Measurements from ENCODE around the gene SELENOO.
A peak's percentile ranks its signal among the peaks of the same experiment; 100 is the strongest.

Gene SELENOO

DNA sequence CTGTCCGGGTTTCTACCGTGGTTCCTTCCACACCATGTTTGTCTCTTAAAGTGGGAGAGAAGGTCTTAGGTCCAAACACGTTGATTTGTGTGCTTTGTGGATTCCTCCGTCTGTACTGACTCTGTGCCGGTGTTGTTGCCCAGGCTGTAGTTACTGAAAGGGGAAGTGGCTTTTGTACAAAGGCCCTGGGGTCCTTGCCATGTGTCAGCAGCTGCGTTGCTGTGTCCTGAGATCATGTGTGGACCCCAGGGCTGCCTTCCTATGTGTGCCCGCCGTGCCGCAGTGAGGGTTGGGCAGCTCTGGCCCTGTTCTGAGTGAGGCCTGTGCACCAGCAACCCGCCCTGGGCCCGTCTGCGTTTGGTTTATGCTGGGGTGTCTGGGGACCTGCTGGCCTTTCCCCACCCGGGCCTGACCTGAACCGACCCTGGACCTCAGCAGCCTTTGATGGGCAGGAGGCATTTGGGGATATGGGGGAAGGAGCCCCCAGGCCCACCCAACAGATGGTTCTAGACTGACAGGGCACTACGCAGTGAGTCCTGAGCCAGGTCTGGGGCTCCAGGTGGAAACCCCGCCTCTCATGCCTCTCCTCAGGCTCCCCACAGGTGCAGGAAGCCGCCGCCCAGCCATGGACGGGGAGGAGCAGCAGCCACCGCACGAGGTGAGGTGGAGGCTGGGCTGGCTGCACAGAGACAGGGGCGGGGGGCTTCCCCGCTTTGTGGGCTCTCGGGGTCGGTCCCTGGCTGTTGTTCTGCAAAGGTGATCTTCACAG is 8.2 kb upstream of the SELENOO start:
- Histone ChIP-seq H3K9me3 (ENCODE audit: control insufficient read depth, low read length) (no peaks in the 10 kb centered on the region), H3K27ac (ENCODE audit: insufficient read depth, low read length, poor library complexity, severe bottlenecking) (peak overlapping the region; percentile 96), H3K27me3 (replicated peaks; ENCODE audit: control insufficient read depth, insufficient read depth, low read length, poor library complexity, severe bottlenecking) (no peaks in the 10 kb centered on the region), H3K4me1 (ENCODE audit: control insufficient read depth, insufficient read depth, low read length, poor library complexity, severe bottlenecking) (peaks cover 55% of the 10 kb centered on the region), H3K36me3 (ENCODE audit: control insufficient read depth, insufficient read depth, low read length) (peaks cover 33% of the 10 kb centered on the region), H3K4me3 (ENCODE audit: insufficient read depth, low read depth, low read length, poor library complexity, severe bottlenecking) (peak overlapping the region; percentile 68)
- DNase-seq: peak in 1 of 3 donors; percentile 35

DNA sequence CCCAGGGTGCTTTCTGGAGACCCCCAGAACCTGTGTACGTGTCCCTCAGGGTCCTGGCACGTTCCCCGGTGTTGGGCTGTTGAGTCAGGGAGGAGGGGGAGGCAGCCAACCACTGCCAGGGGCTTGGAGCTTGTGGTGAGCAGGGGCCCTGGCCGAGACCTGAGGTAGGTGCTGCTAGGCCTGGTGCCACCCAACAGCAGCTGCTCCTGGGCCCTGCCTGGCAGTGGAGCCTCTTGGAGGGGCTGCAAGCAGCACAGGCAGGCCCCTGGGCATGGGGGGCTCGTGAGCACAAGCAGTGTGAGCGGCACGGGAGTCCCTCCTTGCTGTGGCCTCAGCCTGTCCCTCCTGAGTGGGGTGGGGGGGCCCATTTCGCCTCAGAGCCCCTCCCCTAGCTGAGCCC is 7.2 kb upstream of the SELENOO start:
- Histone ChIP-seq H3K36me3 (ENCODE audit: control insufficient read depth, insufficient read depth, low read length) (peaks cover 36% of the 10 kb centered on the region), H3K27ac (ENCODE audit: insufficient read depth, low read length, poor library complexity, severe bottlenecking) (peak overlapping the region; percentile 96), H3K9me3 (ENCODE audit: control insufficient read depth, low read length) (no peaks in the 10 kb centered on the region), H3K4me3 (ENCODE audit: insufficient read depth, low read depth, low read length, poor library complexity, severe bottlenecking) (no peak overlapping the region), H3K27me3 (replicated peaks; ENCODE audit: control insufficient read depth, insufficient read depth, low read length, poor library complexity, severe bottlenecking) (no peaks in the 10 kb centered on the region), H3K4me1 (ENCODE audit: control insufficient read depth, insufficient read depth, low read length, poor library complexity, severe bottlenecking) (peaks cover 51% of the 10 kb centered on the region)
- no peak for DNase-seq

GRCh38 chr22:50194037-50194805 is 6.6 kb upstream of the SELENOO start:
- Histone ChIP-seq H3K4me1 (ENCODE audit: control insufficient read depth, insufficient read depth, low read length, poor library complexity, severe bottlenecking) (peaks cover 45% of the 10 kb centered on the region), H3K4me3 (ENCODE audit: insufficient read depth, low read depth, low read length, poor library complexity, severe bottlenecking) (no peak overlapping the region), H3K27me3 (replicated peaks; ENCODE audit: control insufficient read depth, insufficient read depth, low read length, poor library complexity, severe bottlenecking) (no peaks in the 10 kb centered on the region), H3K36me3 (ENCODE audit: control insufficient read depth, insufficient read depth, low read length) (peaks cover 41% of the 10 kb centered on the region), H3K27ac (ENCODE audit: insufficient read depth, low read length, poor library complexity, severe bottlenecking) (peak overlapping the region; percentile 96), H3K9me3 (ENCODE audit: control insufficient read depth, low read length) (no peaks in the 10 kb centered on the region)
- no peak for DNase-seq

- Histone ChIP-seq H3K27ac (ENCODE audit: insufficient read depth, low read length, poor library complexity, severe bottlenecking) (no peak overlapping the region), H3K27me3 (replicated peaks; ENCODE audit: control insufficient read depth, insufficient read depth, low read length, poor library complexity, severe bottlenecking) (no peaks in the 10 kb centered on the region), H3K4me1 (ENCODE audit: control insufficient read depth, insufficient read depth, low read length, poor library complexity, severe bottlenecking) (peaks cover 36% of the 10 kb centered on the region), H3K36me3 (ENCODE audit: control insufficient read depth, insufficient read depth, low read length) (peaks cover 41% of the 10 kb centered on the region), H3K9me3 (ENCODE audit: control insufficient read depth, low read length) (no peaks in the 10 kb centered on the region), H3K4me3 (ENCODE audit: insufficient read depth, low read depth, low read length, poor library complexity, severe bottlenecking) (no peak overlapping the region)
- no peak for DNase-seq
These were observed 4.6 kb upstream of the SELENOO start for GRCh38 chr22:50196256-50196655.

- H3K36me3 ChIP-seq (ENCODE audit: control insufficient read depth, insufficient read depth, low read length): peaks cover 41% of the 10 kb centered on the region
- no peak for DNase-seq
- no peaks in the 10 kb centered on the region for H3K9me3 ChIP-seq (ENCODE audit: control insufficient read depth, low read length)
- H3K4me1 ChIP-seq (ENCODE audit: control insufficient read depth, insufficient read depth, low read length, poor library complexity, severe bottlenecking): peaks cover 33% of the 10 kb centered on the region
- H3K27ac ChIP-seq (ENCODE audit: insufficient read depth, low read length, poor library complexity, severe bottlenecking): no peak overlapping the region
- no peak overlapping the region for H3K4me3 ChIP-seq (ENCODE audit: insufficient read depth, low read depth, low read length, poor library complexity, severe bottlenecking)
- H3K27me3 ChIP-seq (replicated peaks; ENCODE audit: control insufficient read depth, insufficient read depth, low read length, poor library complexity, severe bottlenecking): no peaks in the 10 kb centered on the region
These were observed 3.6 kb upstream of the SELENOO start for GRCh38 chr22:50197000-50197800.

DNA sequence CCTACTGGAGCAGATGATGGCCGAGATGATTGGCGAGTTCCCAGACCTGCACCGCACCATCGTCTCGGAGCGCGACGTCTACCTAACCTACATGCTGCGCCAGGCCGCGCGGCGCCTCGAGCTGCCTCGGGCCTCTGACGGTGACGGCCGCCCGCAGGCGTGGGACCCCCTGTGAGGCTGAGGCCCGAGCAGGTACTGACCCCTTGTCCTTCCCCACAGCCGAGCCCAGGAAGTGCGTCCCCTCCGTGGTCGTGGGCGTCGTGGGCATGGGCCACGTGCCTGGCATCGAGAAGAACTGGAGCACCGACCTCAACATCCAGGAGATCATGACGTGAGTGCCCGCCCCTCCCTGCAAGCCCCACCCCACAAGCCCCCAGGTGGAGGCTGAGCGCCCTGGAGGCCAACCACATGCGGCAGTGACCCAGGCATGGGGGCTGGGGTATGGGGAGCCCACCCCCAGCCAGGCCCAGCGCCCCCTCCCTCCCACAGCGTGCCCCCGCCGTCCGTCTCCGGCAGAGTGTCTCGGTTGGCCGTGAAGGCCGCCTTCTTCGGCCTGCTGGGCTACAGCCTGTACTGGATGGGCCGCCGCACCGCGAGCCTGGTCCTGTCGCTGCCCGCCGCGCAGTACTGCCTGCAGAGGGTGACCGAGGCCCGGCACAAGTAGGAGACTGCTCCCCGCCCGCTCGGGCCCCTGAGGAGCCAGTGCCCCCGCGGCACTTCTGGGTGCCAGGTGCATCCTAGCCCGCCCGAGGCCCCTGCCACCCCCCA is 2.8 kb upstream of the SELENOO start:
- peaks cover 27% of the 10 kb centered on the region for H3K4me1 ChIP-seq (ENCODE audit: control insufficient read depth, insufficient read depth, low read length, poor library complexity, severe bottlenecking)
- H3K27ac ChIP-seq (ENCODE audit: insufficient read depth, low read length, poor library complexity, severe bottlenecking): no peak overlapping the region
- no peaks in the 10 kb centered on the region for H3K27me3 ChIP-seq (replicated peaks; ENCODE audit: control insufficient read depth, insufficient read depth, low read length, poor library complexity, severe bottlenecking)
- H3K36me3 ChIP-seq (ENCODE audit: control insufficient read depth, insufficient read depth, low read length): peaks cover 41% of the 10 kb centered on the region
- no peaks in the 10 kb centered on the region for H3K9me3 ChIP-seq (ENCODE audit: control insufficient read depth, low read length)
- DNase-seq: no peak
- no peak overlapping the region for H3K4me3 ChIP-seq (ENCODE audit: insufficient read depth, low read depth, low read length, poor library complexity, severe bottlenecking)

GRCh38 chr22:50198624-50199017 is 2.2 kb upstream of the SELENOO start:
- DNase-seq: no peak
- peaks cover 21% of the 10 kb centered on the region for H3K4me1 ChIP-seq (ENCODE audit: control insufficient read depth, insufficient read depth, low read length, poor library complexity, severe bottlenecking)
- no peaks in the 10 kb centered on the region for H3K27me3 ChIP-seq (replicated peaks; ENCODE audit: control insufficient read depth, insufficient read depth, low read length, poor library complexity, severe bottlenecking)
- H3K4me3 ChIP-seq (ENCODE audit: insufficient read depth, low read depth, low read length, poor library complexity, severe bottlenecking): no peak overlapping the region
- no peak overlapping the region for H3K27ac ChIP-seq (ENCODE audit: insufficient read depth, low read length, poor library complexity, severe bottlenecking)
- no peaks in the 10 kb centered on the region for H3K9me3 ChIP-seq (ENCODE audit: control insufficient read depth, low read length)
- peaks cover 38% of the 10 kb centered on the region for H3K36me3 ChIP-seq (ENCODE audit: control insufficient read depth, insufficient read depth, low read length)

GRCh38 chr22:50199251-50199721 is 1.5 kb upstream of the SELENOO start:
- no peak for DNase-seq
- Histone ChIP-seq H3K4me1 (ENCODE audit: control insufficient read depth, insufficient read depth, low read length, poor library complexity, severe bottlenecking) (peaks cover 18% of the 10 kb centered on the region), H3K27ac (ENCODE audit: insufficient read depth, low read length, poor library complexity, severe bottlenecking) (peak overlapping the region; percentile 77), H3K27me3 (replicated peaks; ENCODE audit: control insufficient read depth, insufficient read depth, low read length, poor library complexity, severe bottlenecking) (no peaks in the 10 kb centered on the region), H3K36me3 (ENCODE audit: control insufficient read depth, insufficient read depth, low read length) (peaks cover 31% of the 10 kb centered on the region), H3K9me3 (ENCODE audit: control insufficient read depth, low read length) (no peaks in the 10 kb centered on the region), H3K4me3 (ENCODE audit: insufficient read depth, low read depth, low read length, poor library complexity, severe bottlenecking) (no peak overlapping the region)

DNA sequence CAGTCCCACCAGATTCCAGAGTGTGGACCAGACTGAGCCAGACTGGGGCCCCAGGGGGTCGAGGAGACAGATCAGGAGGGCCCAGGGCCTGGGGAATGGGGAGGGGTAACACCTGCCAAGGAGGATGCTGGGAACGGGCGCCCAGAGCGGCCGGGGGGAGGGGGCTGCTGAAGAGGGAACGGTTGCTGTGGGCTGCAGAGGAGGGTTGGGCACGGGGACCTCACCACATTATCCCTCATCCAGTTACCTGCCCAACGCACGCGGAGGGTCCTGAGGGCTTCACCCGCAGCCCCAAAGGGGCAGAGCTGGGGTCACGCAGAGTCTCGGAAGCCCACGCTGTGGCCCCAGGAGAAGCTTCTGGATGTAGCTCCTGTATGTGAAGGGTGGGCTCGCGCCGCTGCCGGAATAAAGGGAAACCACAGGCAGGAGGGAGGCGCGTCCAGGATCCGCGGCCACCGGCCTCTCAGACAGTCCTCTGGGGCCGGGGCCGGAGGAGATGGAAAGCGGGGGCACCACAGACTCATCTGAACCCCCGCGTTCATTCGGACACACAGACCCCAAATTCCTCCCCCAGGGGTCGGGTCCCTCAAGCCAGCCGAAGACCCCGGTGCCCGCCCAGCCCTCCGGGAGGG is 866 bp upstream of the SELENOO start:
- Histone ChIP-seq H3K27ac (ENCODE audit: insufficient read depth, low read length, poor library complexity, severe bottlenecking) (peak overlapping the region; percentile 77), H3K36me3 (ENCODE audit: control insufficient read depth, insufficient read depth, low read length) (peaks cover 24% of the 10 kb centered on the region)

More for the DNA sequence above, 866 bp upstream of the SELENOO start:
- no peaks in the 10 kb centered on the region for H3K27me3 ChIP-seq (replicated peaks; ENCODE audit: control insufficient read depth, insufficient read depth, low read length, poor library complexity, severe bottlenecking)
- peak overlapping the region; percentile 59 for H3K4me3 ChIP-seq (ENCODE audit: insufficient read depth, low read depth, low read length, poor library complexity, severe bottlenecking)
- no peak for DNase-seq
- H3K4me1 ChIP-seq (ENCODE audit: control insufficient read depth, insufficient read depth, low read length, poor library complexity, severe bottlenecking): peaks cover 18% of the 10 kb centered on the region
- no peaks in the 10 kb centered on the region for H3K9me3 ChIP-seq (ENCODE audit: control insufficient read depth, low read length)

Measured in effector memory CD4-positive, alpha-beta T cell (primary cell).